HepG2 (cell line): Measurements from ENCODE around the gene CD3G. TPM values are rescaled to one million over a fixed set of nuclear protein-coding genes. Genes with fewer than 3 reads are reported as not detected.

Source experiments
- RARG ChIP-seq: sonication (generic); formaldehyde crosslinking; IDR thresholded peaks from 2 replicates; pipeline ENCODE4 v1.4.0; 2020; ENCODE audit warnings: low read depth, mild to moderate bottlenecking, missing genetic modification reagents
- SAFB2 ChIP-seq: sonication (generic); formaldehyde crosslinking; IDR thresholded peaks from 2 replicates; pipeline ENCODE4 v1.5.1; 2020; ENCODE audit warnings: missing genetic modification reagents, low read depth, mild to moderate bottlenecking, borderline replicate concordance
- SIX1 ChIP-seq: sonication (generic); formaldehyde crosslinking; IDR thresholded peaks from 2 replicates; pipeline ENCODE4 v1.4.0; 2020; ENCODE audit warnings: missing genetic modification reagents, borderline replicate concordance
- ZNF337 ChIP-seq: sonication (generic); formaldehyde crosslinking; IDR thresholded peaks from 2 replicates; pipeline ENCODE4 v1.5.1; 2020; ENCODE audit warnings: missing genetic modification reagents, low read depth, mild to moderate bottlenecking, borderline replicate concordance
- ZNF589 ChIP-seq: sonication (generic); formaldehyde crosslinking; conservative IDR thresholded peaks from 2 replicates; pipeline ENCODE4 v1.8.0; 2022; ENCODE audit warnings: mild to moderate bottlenecking, moderate library complexity, missing genetic modification reagents
- ZNF614 ChIP-seq: IDR thresholded peaks from 2 replicates; pipeline ENCODE4 v1.6.1; 2018; ENCODE audit warnings: missing biosample characterization, missing genetic modification reagents, inconsistent platforms, borderline replicate concordance
- ZNF83 ChIP-seq: sonication (generic); formaldehyde crosslinking; IDR thresholded peaks from 2 replicates; pipeline ENCODE4 v1.4.0; 2020; ENCODE audit warnings: missing genetic modification reagents, mild to moderate bottlenecking, borderline replicate concordance
- polyA plus RNA-seq, 8 experiments: library from polyadenylated mRNA; depleted of rRNA in 3 of 8; stranded (reverse) in 7 of 8; unstranded in 1 of 8; fragments of >200 nt; fragmentation: Illumina TruSeq in 4 of 8; extraction: Trizol in 4 of 8; gene quantifications; 2 replicates each; pipeline versions ENCODE4 v1.2.1 to v1.2.3, GENCODE V29; 2011 to 2016; ENCODE audit warnings: low read depth in 4 of 8, missing spikeins in 1 of 8, mixed read lengths in 1 of 8; ENCODE audit not compliant: insufficient read depth in 1 of 8
- total RNA-seq, 5 experiments: library from RNA; depleted of rRNA; stranded (reverse); fragments of >200 nt; fragmentation: Illumina TruSeq; extraction: Trizol; gene quantifications; 2 replicates each; pipeline ENCODE4 v1.2.3, GENCODE V29; 2016; ENCODE audit warnings: low read depth in 1 of 5
- TF ChIP-seq, protein P1 (sequence below): sonication (generic); formaldehyde crosslinking; IDR thresholded peaks from 2 replicates; pipeline ENCODE4 v1.9.0; 2021; ENCODE audit warnings: missing genetic modification reagents, borderline replicate concordance
- TF ChIP-seq, protein P2 (sequence below): sonication (generic); formaldehyde crosslinking; IDR thresholded peaks from 2 replicates; pipeline ENCODE4 v1.4.0; 2020; ENCODE audit warnings: mild to moderate bottlenecking, missing genetic modification reagents
- TF ChIP-seq, protein P3 (sequence below): sonication (generic); formaldehyde crosslinking; IDR thresholded peaks from 2 replicates; pipeline ENCODE4 v1.4.0; 2020; ENCODE audit warnings: missing genetic modification reagents, borderline replicate concordance
- TF ChIP-seq, protein P4 (sequence below): sonication (generic); formaldehyde crosslinking; IDR thresholded peaks from 2 replicates; pipeline ENCODE4 v1.5.0; 2020; ENCODE audit warnings: missing genetic modification reagents, mild to moderate bottlenecking, borderline replicate concordance
- TF ChIP-seq, protein P5 (sequence below): fragments of 450-650 bp; IDR thresholded peaks from 2 replicates; pipeline ENCODE4 v1.6.1; 2017
- TF ChIP-seq, protein P6 (sequence below): sonication (generic); formaldehyde crosslinking; IDR thresholded peaks from 2 replicates; pipeline ENCODE4 v1.4.0; 2020; ENCODE audit warnings: mild to moderate bottlenecking, missing genetic modification reagents

The CD3G gene
- total and polyA plus RNA-seq, 2 of the 13 experiments (the other 11 are each of a cell fraction or from before 2014, with no cell fraction given): not detected

DNA sequence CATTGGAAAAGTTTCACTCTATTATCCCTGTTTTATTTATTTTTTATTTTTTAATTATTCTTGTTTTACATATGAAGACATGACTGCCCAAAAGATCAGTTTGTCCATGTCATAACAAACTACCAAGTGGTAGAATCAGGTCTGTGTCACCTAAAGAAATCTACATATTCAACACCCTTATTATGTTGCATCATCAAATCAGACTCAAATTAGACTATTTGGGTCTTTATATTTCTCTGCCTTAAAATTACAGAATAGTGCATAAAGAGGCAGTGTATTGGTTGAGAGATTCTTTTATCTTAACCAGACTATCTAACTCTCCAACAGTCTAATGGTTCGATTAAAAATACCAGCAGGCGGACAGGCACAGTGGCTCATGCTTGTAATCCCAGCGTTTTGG is 38.8 kb downstream of the CD3G start (continued):
- TF ChIP-seq, protein P1, sequence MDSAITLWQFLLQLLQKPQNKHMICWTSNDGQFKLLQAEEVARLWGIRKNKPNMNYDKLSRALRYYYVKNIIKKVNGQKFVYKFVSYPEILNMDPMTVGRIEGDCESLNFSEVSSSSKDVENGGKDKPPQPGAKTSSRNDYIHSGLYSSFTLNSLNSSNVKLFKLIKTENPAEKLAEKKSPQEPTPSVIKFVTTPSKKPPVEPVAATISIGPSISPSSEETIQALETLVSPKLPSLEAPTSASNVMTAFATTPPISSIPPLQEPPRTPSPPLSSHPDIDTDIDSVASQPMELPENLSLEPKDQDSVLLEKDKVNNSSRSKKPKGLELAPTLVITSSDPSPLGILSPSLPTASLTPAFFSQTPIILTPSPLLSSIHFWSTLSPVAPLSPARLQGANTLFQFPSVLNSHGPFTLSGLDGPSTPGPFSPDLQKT (CRISPR knock-in tag): no peak
- TF ChIP-seq ZNF337 (CRISPR knock-in tag) (no peak), SIX1 (CRISPR knock-in tag) (no peak), SAFB2 (no peak), RARG (no peak), ZNF614 (CRISPR knock-in tag) (no peak), ZNF589 (no peak), ZNF83 (CRISPR knock-in tag) (no peak)
- TF ChIP-seq, protein P2, sequence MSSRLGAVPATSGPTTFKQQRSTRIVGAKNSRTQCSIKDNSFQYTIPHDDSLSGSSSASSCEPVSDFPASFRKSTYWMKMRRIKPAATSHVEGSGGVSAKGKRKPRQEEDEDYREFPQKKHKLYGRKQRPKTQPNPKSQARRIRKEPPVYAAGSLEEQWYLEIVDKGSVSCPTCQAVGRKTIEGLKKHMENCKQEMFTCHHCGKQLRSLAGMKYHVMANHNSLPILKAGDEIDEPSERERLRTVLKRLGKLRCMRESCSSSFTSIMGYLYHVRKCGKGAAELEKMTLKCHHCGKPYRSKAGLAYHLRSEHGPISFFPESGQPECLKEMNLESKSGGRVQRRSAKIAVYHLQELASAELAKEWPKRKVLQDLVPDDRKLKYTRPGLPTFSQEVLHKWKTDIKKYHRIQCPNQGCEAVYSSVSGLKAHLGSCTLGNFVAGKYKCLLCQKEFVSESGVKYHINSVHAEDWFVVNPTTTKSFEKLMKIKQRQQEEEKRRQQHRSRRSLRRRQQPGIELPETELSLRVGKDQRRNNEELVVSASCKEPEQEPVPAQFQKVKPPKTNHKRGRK (CRISPR knock-in tag): no peak
- TF ChIP-seq, protein P3, sequence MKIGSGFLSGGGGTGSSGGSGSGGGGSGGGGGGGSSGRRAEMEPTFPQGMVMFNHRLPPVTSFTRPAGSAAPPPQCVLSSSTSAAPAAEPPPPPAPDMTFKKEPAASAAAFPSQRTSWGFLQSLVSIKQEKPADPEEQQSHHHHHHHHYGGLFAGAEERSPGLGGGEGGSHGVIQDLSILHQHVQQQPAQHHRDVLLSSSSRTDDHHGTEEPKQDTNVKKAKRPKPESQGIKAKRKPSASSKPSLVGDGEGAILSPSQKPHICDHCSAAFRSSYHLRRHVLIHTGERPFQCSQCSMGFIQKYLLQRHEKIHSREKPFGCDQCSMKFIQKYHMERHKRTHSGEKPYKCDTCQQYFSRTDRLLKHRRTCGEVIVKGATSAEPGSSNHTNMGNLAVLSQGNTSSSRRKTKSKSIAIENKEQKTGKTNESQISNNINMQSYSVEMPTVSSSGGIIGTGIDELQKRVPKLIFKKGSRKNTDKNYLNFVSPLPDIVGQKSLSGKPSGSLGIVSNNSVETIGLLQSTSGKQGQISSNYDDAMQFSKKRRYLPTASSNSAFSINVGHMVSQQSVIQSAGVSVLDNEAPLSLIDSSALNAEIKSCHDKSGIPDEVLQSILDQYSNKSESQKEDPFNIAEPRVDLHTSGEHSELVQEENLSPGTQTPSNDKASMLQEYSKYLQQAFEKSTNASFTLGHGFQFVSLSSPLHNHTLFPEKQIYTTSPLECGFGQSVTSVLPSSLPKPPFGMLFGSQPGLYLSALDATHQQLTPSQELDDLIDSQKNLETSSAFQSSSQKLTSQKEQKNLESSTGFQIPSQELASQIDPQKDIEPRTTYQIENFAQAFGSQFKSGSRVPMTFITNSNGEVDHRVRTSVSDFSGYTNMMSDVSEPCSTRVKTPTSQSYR (CRISPR knock-in tag): no peak
- TF ChIP-seq, protein P4, sequence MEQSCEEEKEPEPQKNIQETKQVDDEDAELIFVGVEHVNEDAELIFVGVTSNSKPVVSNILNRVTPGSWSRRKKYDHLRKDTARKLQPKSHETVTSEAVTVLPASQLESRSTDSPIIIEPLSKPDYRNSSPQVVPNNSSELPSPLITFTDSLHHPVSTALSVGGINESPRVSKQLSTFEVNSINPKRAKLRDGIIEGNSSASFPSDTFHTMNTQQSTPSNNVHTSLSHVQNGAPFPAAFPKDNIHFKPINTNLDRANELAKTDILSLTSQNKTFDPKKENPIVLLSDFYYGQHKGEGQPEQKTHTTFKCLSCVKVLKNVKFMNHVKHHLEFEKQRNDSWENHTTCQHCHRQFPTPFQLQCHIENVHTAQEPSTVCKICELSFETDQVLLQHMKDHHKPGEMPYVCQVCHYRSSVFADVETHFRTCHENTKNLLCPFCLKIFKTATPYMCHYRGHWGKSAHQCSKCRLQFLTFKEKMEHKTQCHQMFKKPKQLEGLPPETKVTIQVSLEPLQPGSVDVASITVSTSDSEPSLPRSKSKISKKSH (CRISPR knock-in tag): no peak
- TF ChIP-seq, protein P5, sequence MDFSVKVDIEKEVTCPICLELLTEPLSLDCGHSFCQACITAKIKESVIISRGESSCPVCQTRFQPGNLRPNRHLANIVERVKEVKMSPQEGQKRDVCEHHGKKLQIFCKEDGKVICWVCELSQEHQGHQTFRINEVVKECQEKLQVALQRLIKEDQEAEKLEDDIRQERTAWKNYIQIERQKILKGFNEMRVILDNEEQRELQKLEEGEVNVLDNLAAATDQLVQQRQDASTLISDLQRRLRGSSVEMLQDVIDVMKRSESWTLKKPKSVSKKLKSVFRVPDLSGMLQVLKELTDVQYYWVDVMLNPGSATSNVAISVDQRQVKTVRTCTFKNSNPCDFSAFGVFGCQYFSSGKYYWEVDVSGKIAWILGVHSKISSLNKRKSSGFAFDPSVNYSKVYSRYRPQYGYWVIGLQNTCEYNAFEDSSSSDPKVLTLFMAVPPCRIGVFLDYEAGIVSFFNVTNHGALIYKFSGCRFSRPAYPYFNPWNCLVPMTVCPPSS: no peak
- TF ChIP-seq, protein P6, sequence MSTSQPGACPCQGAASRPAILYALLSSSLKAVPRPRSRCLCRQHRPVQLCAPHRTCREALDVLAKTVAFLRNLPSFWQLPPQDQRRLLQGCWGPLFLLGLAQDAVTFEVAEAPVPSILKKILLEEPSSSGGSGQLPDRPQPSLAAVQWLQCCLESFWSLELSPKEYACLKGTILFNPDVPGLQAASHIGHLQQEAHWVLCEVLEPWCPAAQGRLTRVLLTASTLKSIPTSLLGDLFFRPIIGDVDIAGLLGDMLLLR (CRISPR knock-in tag): no peak
- TF ChIP-seq, all 625 proteins: peak for 0
